Thyroid gland (tissue), 4 donors: ENCODE results near the gene RHNO1.

Source experiments
- POLR2A ChIP-seq, 2 donors: fragments of 450-650 bp; IDR thresholded peaks; one replicate each; pipeline ENCODE4 v1.6.1; 2017; ENCODE audit warnings: antibody characterized with exemption in 2 of 2, mild to moderate bottlenecking in 2 of 2, moderate library complexity in 1 of 2
- TF ChIP-seq, protein P1 (sequence below), 6 experiments: fragments of 200-600 bp in 3 of 6; fragments of 450-650 bp in 3 of 6; sonication (generic) in 3 of 6; IDR thresholded peaks; one replicate each; pipeline ENCODE4 v1.5.1; 2016 to 2019; ENCODE audit warnings: antibody characterized with exemption in 6 of 6, mild to moderate bottlenecking in 2 of 6, inconsistent platforms in 1 of 6, moderate library complexity in 1 of 6

- TF ChIP-seq, protein P1, sequence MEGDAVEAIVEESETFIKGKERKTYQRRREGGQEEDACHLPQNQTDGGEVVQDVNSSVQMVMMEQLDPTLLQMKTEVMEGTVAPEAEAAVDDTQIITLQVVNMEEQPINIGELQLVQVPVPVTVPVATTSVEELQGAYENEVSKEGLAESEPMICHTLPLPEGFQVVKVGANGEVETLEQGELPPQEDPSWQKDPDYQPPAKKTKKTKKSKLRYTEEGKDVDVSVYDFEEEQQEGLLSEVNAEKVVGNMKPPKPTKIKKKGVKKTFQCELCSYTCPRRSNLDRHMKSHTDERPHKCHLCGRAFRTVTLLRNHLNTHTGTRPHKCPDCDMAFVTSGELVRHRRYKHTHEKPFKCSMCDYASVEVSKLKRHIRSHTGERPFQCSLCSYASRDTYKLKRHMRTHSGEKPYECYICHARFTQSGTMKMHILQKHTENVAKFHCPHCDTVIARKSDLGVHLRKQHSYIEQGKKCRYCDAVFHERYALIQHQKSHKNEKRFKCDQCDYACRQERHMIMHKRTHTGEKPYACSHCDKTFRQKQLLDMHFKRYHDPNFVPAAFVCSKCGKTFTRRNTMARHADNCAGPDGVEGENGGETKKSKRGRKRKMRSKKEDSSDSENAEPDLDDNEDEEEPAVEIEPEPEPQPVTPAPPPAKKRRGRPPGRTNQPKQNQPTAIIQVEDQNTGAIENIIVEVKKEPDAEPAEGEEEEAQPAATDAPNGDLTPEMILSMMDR (IDR thresholded peaks at IDR 0.05): no peak
- no peak for TF ChIP-seq POLR2A (IDR thresholded peaks at IDR 0.05)
Observed at GRCh38 chr12:2842948-2843347, 34.1 kb upstream of the RHNO1 start.
